NCI-H2196 treated with DMSO at 0.1 percent for 48 hours (cell line): Measurements from ENCODE around the gene IQCB1.
"Not testable (repeated sequence)": the region's sequence is repeated elsewhere in the genome, so short reads cannot be mapped to it uniquely, and the experiment has no call there.

Source experiments
- DNase-seq: peaks from one replicate; lab custom pipeline; 2025; ENCODE audit not compliant: unreplicated experiment; lab: John Stamatoyannopoulos, UW

The IQCB1 gene

DNA sequence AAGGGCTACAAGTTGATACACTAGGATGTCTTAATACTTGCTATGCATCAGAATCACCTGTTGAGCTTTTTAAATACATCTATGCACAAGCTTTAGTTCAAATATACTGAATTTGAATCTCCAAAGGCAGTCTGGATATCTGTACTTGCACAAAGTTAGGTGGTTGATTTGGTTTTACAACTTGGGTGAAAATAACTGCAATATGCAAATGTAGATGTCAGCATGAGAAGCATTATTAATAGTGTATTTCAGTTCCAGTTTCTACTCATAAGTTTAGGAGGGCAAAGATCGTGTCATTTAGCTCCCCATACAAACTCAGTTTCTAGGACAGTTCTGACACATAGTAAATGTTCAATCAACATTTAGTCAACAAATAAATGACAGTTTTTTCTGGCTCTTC lies 25.6 kb downstream of the IQCB1 start:
- DNase-seq: no peak

GRCh38 chr3:121803771-121804320 lies 31.0 kb downstream of the IQCB1 start:
- no peak for DNase-seq

- no peak for DNase-seq
Measured at GRCh38 chr3:121800906-121801305, 34.0 kb downstream of the IQCB1 start.

- DNase-seq: no peak
Measured at GRCh38 chr3:121796970-121797369, 37.9 kb downstream of the IQCB1 start.

DNA sequence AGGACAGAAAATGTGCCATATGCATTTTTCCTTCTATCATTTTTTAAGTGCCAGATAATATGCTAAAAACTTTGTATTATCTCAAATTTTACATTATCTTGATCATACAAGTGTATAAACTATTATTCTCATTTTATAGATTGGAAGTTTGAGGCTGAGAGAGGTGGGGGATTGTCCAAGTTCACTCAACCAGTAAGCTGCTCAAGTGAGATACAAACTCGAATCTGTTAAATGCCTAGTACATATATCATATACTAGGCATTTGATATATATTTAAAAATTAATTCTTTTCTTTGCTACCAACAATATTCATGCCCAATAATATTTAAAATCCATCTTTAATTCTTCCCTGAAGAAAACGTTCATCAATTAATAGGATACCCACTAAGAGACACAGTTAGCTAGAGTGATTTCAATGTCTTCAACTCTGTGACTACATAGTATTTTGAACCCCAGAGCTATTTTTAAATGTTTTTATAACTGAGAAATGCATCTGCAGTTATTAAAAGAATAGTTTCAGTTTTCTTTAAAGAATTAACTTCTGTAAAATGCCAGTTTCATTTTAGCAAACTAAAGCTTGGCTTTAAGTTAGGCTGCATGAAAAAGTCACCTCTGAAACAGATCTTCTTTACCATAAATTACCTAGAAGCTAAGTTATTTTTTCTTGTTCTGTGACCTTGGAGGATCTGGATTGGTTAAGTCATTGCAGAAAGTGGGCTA lies 40.4 kb downstream of the IQCB1 start:
- no peak for DNase-seq

DNA sequence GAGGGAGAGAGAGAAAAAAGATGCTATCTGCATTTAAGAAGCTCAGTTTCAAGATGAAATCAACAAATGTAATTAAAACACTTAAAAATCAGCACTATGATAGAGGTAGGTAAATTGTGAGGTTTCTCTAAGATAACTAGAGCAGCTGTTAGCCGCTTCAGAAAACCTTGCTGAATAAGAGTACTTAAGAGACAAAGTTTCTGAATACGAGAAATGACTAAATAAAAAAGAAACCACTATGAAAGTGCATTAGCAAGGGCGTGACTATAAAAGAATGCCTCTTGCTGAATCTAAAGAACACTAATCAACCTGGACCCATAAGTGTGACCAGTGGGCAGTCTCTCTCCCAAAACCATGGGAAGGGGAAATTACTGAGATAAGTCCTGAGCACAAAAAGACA lies 41.8 kb downstream of the IQCB1 start:
- DNase-seq: no peak

DNA sequence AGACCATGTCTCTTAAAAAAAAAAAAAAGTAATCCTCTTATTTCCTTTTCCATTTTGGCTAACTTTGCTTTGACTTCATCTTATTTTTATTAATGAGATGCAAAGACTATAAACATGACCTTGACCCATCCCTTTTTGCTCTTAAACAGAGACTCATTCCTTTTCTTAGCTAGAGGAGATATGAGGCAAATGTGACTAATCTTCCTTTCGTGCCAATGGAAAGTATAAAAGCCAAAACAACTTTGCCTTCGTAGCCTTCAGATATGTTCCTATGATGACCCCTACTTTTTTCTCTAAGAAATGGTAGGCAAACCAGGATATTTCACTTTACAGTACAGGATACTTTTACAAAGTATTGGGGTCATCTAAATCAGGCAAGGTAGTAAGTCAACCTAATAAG lies 48.4 kb downstream of the IQCB1 start:
- no peak for DNase-seq

GRCh38 chr3:121782784-121783183 lies 52.1 kb downstream of the IQCB1 start:
- DNase-seq: not testable (repeated sequence)

- DNase-seq: no peak
Measured at GRCh38 chr3:121781611-121782010, 53.2 kb downstream of the IQCB1 start.

- DNase-seq: not testable (repeated sequence)
Measured at GRCh38 chr3:121775095-121775494, 59.8 kb downstream of the IQCB1 start.

- no peak for DNase-seq
Measured at GRCh38 chr3:121769246-121769645, 65.6 kb downstream of the IQCB1 start.

DNA sequence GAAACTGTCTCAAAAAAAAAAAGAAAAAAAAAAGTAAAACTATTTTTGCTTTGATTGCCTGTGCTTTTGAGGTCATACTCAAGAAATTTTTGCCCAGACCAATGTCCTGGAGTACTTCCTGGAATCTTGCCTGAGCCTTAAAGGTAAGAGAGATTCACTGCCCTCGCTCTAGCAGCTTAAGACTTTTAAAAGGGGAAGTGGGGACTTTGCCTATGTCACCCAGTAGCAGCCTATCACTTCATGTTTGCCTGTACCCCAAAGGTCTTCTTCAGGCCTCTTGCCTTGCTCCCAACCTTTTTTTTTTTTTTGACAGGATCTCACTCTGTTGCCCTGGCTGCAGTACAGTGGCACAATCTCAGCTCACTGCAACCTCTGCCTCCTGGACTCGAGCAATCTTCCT lies 66.4 kb downstream of the IQCB1 start:
- DNase-seq: no peak

- no peak for DNase-seq
Measured at GRCh38 chr3:121759541-121760202, 75.2 kb downstream of the IQCB1 start.

- DNase-seq: no peak
Measured at GRCh38 chr3:121758727-121759450, 76.0 kb downstream of the IQCB1 start.

DNA sequence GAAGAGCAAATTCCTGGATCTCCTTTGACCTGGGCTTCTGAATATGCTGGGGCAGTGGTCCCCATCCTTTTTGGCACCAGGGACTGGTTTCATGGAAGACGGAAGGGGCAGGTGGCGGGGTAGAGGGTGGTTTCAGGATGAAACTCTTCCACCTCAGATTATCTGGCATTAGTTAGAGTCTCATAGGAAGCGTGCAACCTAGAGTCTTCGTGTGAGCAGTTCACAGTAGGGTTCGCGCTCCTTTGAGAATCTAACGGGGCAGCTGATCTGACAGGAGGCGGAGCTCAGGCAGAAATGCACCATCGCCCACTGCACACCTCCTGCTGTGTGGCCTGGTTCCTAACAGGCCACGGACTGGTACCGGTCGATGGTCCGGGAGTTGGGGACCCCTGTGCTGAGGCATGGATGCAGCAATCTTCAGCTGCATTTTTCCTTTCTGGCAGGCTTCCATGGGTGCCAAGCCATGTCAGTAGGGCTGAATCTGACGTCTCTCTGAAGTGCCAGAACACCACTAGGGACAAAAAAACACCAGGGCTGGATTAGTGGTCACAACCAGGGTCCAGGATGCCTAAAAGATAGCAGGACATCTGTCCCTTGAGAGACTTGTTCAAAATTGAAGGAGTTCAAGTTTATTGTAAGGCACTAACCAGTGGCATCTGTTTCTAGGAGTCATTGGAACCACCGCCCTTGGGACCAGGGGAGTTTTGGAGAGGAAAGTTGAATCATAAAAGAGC lies 76.9 kb downstream of the IQCB1 start:
- no peak for DNase-seq

- no peak for DNase-seq
Measured at GRCh38 chr3:121757087-121757811, 77.6 kb downstream of the IQCB1 start.

DNA sequence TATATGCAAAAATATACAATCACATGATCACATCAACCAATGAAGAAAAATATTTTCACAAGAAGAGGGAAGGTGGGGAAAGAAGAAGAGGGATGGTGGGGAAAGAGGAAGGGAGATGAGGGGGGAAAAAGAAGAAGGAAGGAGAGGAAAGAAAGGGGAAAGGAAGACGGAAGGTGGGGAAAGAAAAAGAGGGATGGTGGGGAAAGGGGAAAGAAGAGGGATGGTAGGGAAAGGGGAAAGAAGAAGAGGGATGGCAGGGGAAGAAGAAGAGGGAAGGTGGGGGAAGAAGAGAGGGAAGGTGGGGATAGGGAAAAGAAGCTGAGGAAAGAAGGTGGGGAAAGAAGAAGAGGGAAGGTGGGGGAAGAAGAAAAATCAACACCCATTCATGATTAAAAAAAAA lies 82.1 kb downstream of the IQCB1 start:
- no peak for DNase-seq

GRCh38 chr3:121752261-121752660 lies 82.6 kb downstream of the IQCB1 start:
- DNase-seq: no peak

DNA sequence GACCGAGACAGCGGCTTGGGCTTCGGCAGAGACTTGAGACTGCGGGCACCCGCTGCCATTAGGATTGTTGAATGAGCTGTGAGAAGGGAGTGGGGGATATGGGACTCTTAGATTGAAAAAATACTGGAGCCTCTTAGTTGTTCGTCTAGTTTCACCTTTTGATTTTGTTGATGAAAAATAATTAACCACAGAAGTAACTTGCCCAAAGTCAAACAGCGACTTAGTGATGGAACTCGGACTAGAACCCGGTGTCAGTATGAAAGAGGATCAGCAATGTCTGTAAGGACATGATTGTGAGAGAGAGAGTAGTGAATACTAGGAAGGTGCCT lies 84.8 kb downstream of the IQCB1 start:
- DNase-seq: no peak

DNA sequence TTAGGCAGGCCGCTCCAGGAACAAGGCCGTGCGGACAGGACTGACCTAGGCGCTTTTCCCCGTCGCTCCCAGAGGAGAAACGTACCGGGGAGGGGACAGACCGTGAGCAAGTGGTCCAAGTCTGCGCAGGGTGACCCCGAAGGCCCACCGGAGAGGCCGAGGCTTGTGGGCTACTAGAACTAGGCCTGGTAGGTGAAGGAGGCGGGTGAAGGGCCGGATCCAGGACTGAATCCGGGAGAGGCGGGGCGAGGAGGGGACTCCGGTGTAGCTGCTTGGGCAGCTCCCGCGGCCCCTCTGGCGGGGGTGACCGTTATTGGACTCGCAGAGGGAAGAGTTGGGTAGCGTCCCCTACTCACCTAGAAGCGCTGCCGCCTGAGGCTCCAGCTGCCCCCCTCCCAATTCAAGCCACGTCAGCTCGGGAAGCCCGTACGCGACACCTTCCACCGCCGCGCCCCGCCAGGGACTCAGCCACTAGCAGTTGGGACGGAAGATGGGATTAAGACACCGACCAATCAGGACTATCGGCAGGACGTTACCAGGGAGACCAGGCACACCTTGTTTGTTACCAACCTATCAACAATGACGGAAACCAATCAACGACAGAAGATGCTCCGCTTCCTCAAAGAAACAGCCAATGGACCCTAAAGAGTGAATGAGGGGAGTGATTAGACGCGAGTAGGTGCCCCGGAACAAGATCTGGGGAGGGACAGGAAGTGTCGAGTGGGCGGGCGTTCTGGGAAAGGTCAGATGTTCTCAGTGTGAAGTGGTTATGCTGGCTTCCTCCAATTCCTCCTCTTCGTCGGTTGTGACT lies 85.4 kb downstream of the IQCB1 start, which contains the start of gene GOLGB1:
Gene GOLGB1 (minus strand): TSS at position 466 of the 811 bp plus-strand sequence. CDS start 18,770 bp downstream, outside the sequence.
- peak; percentile 100 for DNase-seq
